ENCODE data around the gene PPP6R1. TPM values are rescaled to one million over a fixed set of nuclear protein-coding genes. Genes with fewer than 3 reads are reported as not detected.
"Not testable (repeated sequence)": the region's sequence is repeated elsewhere in the genome, so short reads cannot be mapped to it uniquely, and the experiment has no call there.

PPP6R1 gene
- total and polyA plus RNA-seq, 7 donors, result 17.1 to 78.1 (median 22.9) TPM

DNA sequence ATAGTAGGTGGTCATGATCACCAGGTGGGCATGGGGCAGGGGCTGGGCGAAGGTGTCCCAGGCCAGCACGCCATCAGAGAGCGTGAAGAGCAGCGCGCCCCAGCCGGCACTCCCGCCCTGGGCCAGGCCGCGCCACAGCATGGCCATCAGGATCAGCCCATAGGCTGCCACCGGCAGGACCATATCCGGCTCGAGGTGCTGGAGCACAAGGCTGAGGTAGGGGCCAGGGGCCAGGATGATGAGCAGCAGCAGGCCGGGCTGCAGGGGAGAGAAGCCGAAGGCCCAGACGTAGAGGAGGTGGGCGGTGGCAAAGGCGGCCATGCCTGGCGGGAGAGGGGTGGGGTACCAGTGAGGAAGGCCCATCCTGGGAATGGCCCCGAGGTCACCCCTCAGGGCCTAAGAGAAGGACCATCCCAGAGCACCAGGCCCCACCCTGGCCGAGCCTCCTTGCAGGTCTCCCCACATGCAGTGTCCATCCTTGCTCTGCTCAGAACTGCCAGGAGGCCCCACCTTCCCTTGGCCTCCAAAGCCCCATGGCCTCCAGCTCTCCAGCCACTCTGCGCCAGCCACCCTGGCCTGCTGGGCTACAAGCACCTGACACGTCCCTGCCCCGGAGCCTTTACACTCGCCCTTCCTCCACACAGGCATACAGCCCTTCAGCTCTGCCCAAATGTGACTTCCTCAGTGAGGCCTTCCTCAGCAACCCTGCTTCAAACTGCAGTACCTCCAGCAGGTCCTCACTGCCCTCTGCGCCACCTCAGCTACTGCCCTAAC, 31.4 kb downstream of the PPP6R1 start:
- Histone ChIP-seq H3K27ac (peak overlapping the region in 3 of 4 donors; percentile 55 to 67 (median 56)), H3K27me3 (no peaks in the 10 kb centered on the region), H3K4me3 (no peak overlapping the region), H3K4me1 (peaks cover 0 to 24% (median 19%) of the 10 kb centered on the region in 4 donors), H3K36me3 (peaks cover 22 to 45% (median 30%) of the 10 kb centered on the region in 4 donors), H3K9me3 (no peaks in the 10 kb centered on the region)
- 91 to 93% methylated on average over 25 of the region's 25 CpGs for WGBS, 2 donors
- no peak for TF ChIP-seq POLR2AphosphoS5 (IDR thresholded peaks at IDR 0.05)
- TF ChIP-seq, protein P1, sequence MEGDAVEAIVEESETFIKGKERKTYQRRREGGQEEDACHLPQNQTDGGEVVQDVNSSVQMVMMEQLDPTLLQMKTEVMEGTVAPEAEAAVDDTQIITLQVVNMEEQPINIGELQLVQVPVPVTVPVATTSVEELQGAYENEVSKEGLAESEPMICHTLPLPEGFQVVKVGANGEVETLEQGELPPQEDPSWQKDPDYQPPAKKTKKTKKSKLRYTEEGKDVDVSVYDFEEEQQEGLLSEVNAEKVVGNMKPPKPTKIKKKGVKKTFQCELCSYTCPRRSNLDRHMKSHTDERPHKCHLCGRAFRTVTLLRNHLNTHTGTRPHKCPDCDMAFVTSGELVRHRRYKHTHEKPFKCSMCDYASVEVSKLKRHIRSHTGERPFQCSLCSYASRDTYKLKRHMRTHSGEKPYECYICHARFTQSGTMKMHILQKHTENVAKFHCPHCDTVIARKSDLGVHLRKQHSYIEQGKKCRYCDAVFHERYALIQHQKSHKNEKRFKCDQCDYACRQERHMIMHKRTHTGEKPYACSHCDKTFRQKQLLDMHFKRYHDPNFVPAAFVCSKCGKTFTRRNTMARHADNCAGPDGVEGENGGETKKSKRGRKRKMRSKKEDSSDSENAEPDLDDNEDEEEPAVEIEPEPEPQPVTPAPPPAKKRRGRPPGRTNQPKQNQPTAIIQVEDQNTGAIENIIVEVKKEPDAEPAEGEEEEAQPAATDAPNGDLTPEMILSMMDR (IDR thresholded peaks at IDR 0.05), result no peak
- TF ChIP-seq POLR2A (IDR thresholded peaks at IDR 0.05), result no peak
- TF ChIP-seq EP300 (IDR thresholded peaks at IDR 0.05), result no peak
- intact Hi-C loops (cut with DNase I), result no loop called here
- no peak for DNase-seq

DNA sequence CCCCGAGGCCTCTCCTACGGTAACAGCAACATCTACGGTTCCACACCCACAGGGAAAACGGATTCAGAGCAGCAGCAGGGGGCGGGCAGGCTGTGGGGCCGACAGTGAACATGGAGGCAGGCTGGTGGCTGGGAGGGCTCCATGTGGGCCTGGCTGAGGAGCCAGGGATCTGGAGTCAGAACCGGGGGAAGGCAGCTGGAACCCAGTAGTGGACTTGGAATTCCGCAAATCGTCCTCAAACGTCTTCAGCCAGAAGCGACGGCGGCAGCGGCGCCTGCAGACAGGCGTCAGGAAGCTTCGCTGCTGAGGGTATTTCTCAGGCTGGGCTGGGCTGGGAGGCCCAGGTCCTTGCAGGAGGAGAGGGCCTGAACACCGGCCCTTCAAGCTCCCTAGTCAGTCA, 32.0 kb downstream of the PPP6R1 start:
- H3K4me1 ChIP-seq, result peaks cover 0 to 24% (median 19%) of the 10 kb centered on the region in 4 donors
- H3K36me3 ChIP-seq, result peaks cover 15 to 38% (median 25%) of the 10 kb centered on the region in 4 donors
- intact Hi-C loops (cut with DNase I), result no loop called here
- no peaks in the 10 kb centered on the region for H3K27me3 ChIP-seq
- H3K9me3 ChIP-seq, result no peaks in the 10 kb centered on the region
- no peak overlapping the region for H3K27ac ChIP-seq
- 85 to 88% methylated on average over 18 of the region's 18 CpGs for WGBS, 2 donors
- no peak for TF ChIP-seq POLR2A (IDR thresholded peaks at IDR 0.05)
- TF ChIP-seq, protein P1 (IDR thresholded peaks at IDR 0.05), result no peak
- no peak for DNase-seq
- H3K4me3 ChIP-seq, result no peak overlapping the region

DNA sequence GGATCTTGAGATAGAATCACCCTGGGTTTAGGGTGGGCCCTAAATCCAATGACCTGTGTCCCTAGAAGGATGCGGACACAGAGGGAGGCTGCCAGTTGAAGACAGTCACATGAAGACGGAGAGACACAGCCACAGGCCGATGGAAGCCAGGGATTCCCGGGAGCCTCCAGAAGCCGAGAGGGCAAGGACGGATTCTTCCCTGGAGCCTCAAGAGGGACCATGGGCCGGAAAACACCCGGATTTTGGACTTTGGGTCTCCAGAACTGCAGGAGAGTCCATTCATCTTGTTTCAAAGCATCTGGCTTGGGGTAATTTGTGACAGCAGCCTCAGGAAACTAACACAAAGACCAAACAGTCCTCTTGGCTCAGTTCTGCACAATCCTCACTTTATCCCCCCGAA, 32.5 kb downstream of the PPP6R1 start:
- TF ChIP-seq EP300 (IDR thresholded peaks at IDR 0.05), result no peak
- TF ChIP-seq POLR2AphosphoS5 (IDR thresholded peaks at IDR 0.05), result no peak
- no peak for TF ChIP-seq POLR2A (IDR thresholded peaks at IDR 0.05)
- TF ChIP-seq, protein P1 (IDR thresholded peaks at IDR 0.05), result no peak
- Histone ChIP-seq H3K36me3 (peaks cover 10 to 33% (median 20%) of the 10 kb centered on the region in 4 donors), H3K4me3 (no peak overlapping the region), H3K4me1 (peaks cover 0 to 24% (median 19%) of the 10 kb centered on the region in 4 donors), H3K27ac (no peak overlapping the region), H3K27me3 (no peaks in the 10 kb centered on the region), H3K9me3 (no peaks in the 10 kb centered on the region)
- DNase-seq, result no peak
- intact Hi-C loops (cut with DNase I), result no loop called here
- 81 to 87% methylated on average over 9 of the region's 9 CpGs for WGBS, 2 donors

DNA sequence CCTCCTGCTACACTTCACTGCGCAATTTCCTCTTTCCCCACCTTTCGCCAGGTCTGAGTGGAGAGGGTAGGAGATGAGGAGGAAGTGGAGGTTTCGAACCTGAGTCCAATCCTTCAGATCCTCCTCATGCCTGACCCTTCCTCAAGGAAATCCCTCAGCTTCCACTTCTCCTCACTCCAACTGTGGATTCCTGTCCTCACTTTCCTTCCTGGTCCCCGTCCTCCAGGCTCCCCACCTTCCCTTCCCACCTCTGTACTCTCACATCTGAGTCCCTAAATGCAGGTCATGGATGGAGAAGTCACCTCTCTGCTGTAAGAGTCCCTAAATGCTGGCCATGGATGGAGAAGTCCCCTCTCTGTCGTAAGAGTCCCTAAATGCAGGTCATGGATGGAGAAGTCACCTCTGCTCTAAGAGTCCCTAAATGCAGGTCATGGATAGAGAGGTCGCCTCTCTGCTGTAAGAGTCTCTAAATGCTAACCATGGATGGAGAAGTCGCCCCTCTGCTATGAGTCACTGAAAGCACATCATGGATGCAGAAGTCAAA, 33.3 kb downstream of the PPP6R1 start:
- Histone ChIP-seq H3K4me3 (no peak overlapping the region), H3K36me3 (peaks cover 2 to 25% (median 13%) of the 10 kb centered on the region in 4 donors), H3K27me3 (no peaks in the 10 kb centered on the region), H3K9me3 (no peaks in the 10 kb centered on the region), H3K4me1 (peaks cover 0 to 24% (median 19%) of the 10 kb centered on the region in 4 donors), H3K27ac (no peak overlapping the region)
- no peak for DNase-seq
- 91 to 93% methylated on average over 7 of the region's 7 CpGs for WGBS, 2 donors
- TF ChIP-seq POLR2AphosphoS5 (IDR thresholded peaks at IDR 0.05) (no peak), EP300 (IDR thresholded peaks at IDR 0.05) (no peak), POLR2A (IDR thresholded peaks at IDR 0.05) (no peak)
- TF ChIP-seq, protein P1 (IDR thresholded peaks at IDR 0.05), result no peak
- intact Hi-C loops (cut with DNase I), result no loop called here

DNA sequence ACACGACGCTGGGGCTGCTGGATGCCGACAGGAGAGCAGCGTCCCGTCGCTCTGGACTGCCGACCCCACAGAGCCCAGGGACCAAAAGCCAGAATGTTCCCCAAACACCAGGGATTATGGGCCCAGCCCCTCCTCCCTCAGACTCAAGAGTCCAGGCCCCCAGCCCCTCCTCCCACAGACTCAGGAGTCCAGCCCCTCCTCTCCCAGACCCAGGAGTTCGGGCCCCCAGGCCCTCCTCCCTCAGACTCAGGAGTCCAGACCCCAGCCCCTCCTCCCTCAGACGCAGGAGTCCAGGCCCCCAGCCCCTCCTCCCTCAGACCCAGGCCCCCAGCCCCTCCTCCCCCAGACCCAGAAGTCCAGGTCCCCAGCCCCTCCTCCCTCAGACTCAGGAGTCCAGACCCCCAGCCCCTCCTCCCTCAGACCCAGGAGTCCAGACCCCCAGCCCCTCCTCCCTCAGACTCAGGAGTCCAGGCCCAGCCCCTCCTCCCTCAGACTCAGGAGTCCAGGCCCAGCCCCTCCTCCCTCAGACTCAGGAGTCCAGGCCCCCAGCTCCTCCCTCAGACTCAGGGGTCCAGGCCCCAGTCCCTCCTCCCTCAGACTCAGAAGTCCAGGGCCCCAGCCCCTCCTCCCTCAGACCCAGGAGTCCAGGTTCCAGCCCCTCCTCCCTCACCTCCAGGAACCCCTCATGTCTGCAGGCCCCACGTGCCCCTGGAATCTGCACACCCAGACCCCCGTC, 34.0 kb downstream of the PPP6R1 start:
- Histone ChIP-seq H3K36me3 (peaks cover 0 to 19% (median 7%) of the 10 kb centered on the region in 4 donors), H3K4me1 (peaks cover 0 to 24% (median 19%) of the 10 kb centered on the region in 4 donors)
- H3K27me3 ChIP-seq; H3K4me3 ChIP-seq; DNase-seq; intact Hi-C loops (cut with DNase I); H3K9me3 ChIP-seq; H3K27ac ChIP-seq: not testable (repeated sequence)
- WGBS, 2 donors, result 75 to 78% methylated on average over 11 of the region's 11 CpGs
